ENCODE results near the gene CRYZ.
"Not testable (repeated sequence)": the region's sequence is repeated elsewhere in the genome, so short reads cannot be mapped to it uniquely, and the experiment has no call there.

CRYZ gene

DNA sequence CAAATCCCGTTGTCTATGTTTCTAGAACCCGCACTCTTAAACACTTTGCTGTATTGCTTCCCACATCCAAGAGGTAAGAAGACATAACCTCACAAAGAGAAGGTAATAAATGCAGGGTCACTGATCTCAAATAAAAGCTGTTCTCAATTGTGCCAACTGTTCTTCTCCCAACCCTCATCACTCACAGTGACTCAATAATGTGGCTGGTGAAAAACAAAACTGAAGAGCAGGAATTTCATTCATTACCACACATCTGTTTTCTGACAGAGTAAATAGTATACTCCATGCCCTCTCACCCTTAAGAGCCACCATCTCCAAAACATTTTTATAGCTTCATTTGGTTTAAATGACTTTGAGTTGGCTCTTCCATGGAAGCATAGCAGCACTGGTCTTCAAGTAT lies 53.0 kb downstream of the CRYZ start:
- FAIRE-seq, result no peak

DNA sequence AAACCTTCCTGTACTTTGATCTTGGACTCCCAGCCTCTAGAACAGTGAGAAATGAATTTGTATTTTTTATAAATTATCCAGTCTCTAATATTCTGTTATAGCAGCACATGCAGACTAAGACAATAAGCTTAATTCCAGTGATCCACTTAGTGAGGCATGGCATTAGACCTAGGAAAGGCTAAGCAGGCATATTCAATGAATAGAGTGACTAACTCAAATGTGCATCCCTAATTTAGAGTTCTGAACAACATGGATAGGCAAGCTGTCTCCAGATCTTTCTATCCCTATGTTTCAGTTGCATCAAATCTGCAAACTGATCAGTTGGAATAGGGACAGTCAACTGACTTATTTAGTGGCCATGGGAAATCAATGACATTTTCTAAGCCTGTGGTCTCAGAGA lies 54.9 kb downstream of the CRYZ start:
- FAIRE-seq, result no peak

DNA sequence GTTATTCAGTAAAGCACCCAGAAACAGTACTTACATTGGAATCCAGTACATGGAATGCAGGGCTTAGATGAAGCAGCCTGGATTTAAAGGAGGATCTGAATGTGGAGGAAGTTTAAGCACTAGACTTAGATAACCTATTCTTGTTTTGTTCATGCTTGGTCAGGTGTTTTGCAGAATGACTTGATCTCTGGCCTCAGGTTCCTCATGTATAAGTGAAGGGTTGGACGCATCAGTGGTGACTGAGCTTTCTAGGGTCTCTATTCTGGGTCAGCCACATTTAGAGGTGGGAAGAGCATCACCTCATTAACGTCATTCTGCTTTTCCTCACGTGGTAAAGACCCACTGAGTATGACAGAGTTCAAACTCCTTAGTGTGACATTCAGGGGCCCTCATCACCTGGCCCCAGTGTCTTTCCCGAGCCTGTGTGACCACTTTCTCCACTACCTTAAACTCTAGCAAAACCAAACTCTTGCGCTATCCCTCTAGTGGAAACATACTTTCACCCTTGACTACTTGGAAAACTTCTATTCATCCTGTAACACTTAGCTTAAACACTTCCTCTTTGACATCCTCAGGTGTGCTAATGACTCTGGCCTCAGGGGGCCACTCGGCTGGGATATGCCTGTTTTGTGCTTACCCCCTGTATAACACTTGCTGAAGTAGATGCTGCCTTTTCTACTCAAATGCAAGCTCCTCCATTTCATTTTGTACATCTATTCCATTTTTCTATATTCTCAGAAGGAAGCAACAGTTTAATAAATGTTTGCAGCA lies 58.4 kb downstream of the CRYZ start:
- FAIRE-seq, result no peak

DNA sequence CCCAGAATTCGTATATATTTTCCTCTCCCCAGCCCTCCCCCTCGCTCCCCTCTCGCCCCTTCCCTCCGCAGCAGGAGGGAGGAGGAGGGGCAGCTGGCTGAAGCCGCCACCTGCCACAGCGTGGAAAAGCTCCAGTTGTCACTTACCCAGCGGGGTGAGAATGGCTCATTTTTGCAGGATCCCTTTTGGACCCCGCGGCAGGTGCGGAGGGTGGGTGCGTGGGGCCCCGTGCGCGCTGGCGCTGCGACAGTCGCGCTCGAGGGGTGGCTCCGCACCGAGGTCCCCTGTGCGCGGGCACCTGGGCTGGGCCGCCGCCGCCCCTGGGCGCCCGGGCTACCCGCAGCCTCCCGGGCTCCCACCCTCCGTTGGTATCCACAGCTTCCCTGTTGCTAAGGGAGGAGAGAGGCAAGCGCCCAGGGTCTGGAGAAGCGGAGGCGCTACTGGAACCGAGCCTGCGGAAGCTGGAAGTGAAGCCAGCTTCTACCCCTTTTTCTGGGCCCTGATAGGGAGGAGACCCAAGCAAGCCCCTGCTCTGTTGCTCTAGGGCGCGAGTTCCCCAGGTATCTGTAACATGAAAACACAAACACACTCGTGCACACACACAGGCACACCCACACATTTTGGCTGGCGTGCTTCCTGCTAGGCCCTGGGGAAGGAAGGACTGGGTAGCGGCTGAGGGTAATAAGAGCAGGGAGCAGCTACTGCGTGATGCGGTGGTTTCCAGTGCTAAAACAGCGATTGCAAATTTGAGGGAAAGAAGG lies 59.3 kb downstream of the CRYZ start, which contains the start of gene ERICH3:
Gene ERICH3 (minus strand): TSS at position 442 of the 761 bp plus-strand sequence. CDS start 273 bp downstream, at position 169.
- FAIRE-seq, result no peak

DNA sequence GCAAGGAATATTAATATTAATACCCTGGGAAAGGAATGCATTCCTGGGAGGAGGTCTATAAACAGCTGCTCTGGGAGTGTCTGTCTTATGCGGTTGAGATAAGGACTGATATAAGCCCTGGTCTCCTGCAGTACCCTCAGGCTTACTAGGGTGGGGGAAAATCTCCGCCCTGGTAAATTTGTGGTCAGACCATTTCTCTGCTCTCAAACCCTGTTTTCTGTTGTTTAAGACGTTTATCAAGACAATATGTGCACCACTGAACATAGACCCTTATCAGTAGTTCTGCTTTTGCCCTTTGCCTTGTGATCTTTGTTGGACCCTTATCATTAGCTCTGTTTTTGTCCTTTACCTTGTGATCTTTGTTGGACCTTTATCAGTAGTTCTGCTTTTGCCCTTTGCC lies 62.0 kb downstream of the CRYZ start:
- not testable (repeated sequence) for FAIRE-seq

Data from colon (tissue), 2 donors.